HEK293 (cell line): ENCODE results near the gene POLR3B.

Source experiments
- CTCF ChIA-PET: fragments of 350-600 bp; formaldehyde crosslinking; extraction: SDS; loops from one replicate; lab custom pipeline; 2021; ENCODE audit warnings: antibody characterized with exemption; lab: Yijun Ruan, JAX
- POLR2A ChIA-PET: fragments of 300-600 bp; formaldehyde crosslinking; extraction: SDS; loops from one replicate; lab custom pipeline; 2020; ENCODE audit warnings: antibody characterized with exemption, inconsistent platforms; lab: Yijun Ruan, JAX
- H3K27ac ChIP-seq: fragments of 200-500 bp; sonication (Bioruptor generic); 2 replicates; pipeline ENCODE4 v1.5.1; 2014; ENCODE audit warnings: low read depth, low read length, control low read depth, inconsistent platforms; ENCODE audit errors: extremely low read depth
- H3K36me3 ChIP-seq, 2 experiments: fragments of 200-500 bp in 1 of 2; sonication (Bioruptor generic) in 1 of 2; 1 replicate in 1 of 2; 2 replicates in 1 of 2; pipeline ENCODE4 v1.5.1; 2014 to 2017; ENCODE audit warnings: inconsistent platforms in 2 of 2, low read length in 2 of 2; ENCODE audit not compliant: control insufficient read depth in 2 of 2, insufficient read depth in 1 of 2
- H3K4me1 ChIP-seq: fragments of 200-500 bp; sonication (Bioruptor generic); 2 replicates; pipeline ENCODE4 v1.5.1; 2014; ENCODE audit warnings: mild to moderate bottlenecking, low read length, inconsistent platforms; ENCODE audit not compliant: control insufficient read depth, insufficient read depth
- H3K4me3 ChIP-seq: 2 replicates; pipeline ENCODE4 v1.5.1; 2011; ENCODE audit warnings: low read depth, mild to moderate bottlenecking, control low read depth, low read length, moderate library complexity
- H3K9me3 ChIP-seq: fragments of 200-500 bp; sonication (Bioruptor generic); 2 replicates; pipeline ENCODE4 v1.5.1; 2014; ENCODE audit warnings: low read depth, low read length, inconsistent platforms; ENCODE audit not compliant: control insufficient read depth, insufficient read depth
- CTCF ChIP-seq: fragments of 450-650 bp; formaldehyde crosslinking; IDR thresholded peaks from 2 replicates; pipeline ENCODE4 v1.5.1; 2016; ENCODE audit warnings: missing biosample characterization, missing genetic modification characterization
- HOXC10 ChIP-seq: sonication (generic); formaldehyde crosslinking; IDR thresholded peaks from 2 replicates; pipeline ENCODE4 v1.8.1; 2023; ENCODE audit warnings: mild to moderate bottlenecking, missing genetic modification reagents
- KLF1 ChIP-seq: fragments of 450-650 bp; formaldehyde crosslinking; IDR thresholded peaks from 2 replicates; pipeline ENCODE4 v1.5.1; 2016; ENCODE audit warnings: missing biosample characterization, missing genetic modification characterization
- MYNN ChIP-seq: fragments of 450-650 bp; formaldehyde crosslinking; IDR thresholded peaks from 2 replicates; pipeline ENCODE4 v1.5.1; 2016; ENCODE audit warnings: missing biosample characterization, missing genetic modification characterization, borderline replicate concordance
- SALL2 ChIP-seq: fragments of 450-650 bp; formaldehyde crosslinking; IDR thresholded peaks from 2 replicates; pipeline ENCODE4 v1.5.0; 2017; ENCODE audit warnings: missing biosample characterization, mild to moderate bottlenecking, missing genetic modification characterization, borderline replicate concordance
- ZBTB8A ChIP-seq: fragments of 450-650 bp; formaldehyde crosslinking; IDR thresholded peaks from 2 replicates; pipeline ENCODE4 v1.5.1; 2016; ENCODE audit warnings: missing biosample characterization, missing genetic modification characterization
- ZEB2 ChIP-seq: fragments of 450-650 bp; formaldehyde crosslinking; IDR thresholded peaks from 2 replicates; pipeline ENCODE4 v1.5.1; 2016; ENCODE audit warnings: missing biosample characterization, missing genetic modification characterization
- ZNF114 ChIP-seq: fragments of 450-650 bp; formaldehyde crosslinking; IDR thresholded peaks from 2 replicates; pipeline ENCODE4 v1.5.0; 2017; ENCODE audit warnings: missing biosample characterization, missing genetic modification characterization
- ZNF146 ChIP-seq: fragments of 450-650 bp; formaldehyde crosslinking; IDR thresholded peaks from 2 replicates; pipeline ENCODE4 v1.5.1; 2016; ENCODE audit warnings: missing biosample characterization, missing genetic modification characterization
- ZNF211 ChIP-seq: fragments of 450-650 bp; formaldehyde crosslinking; IDR thresholded peaks from 2 replicates; pipeline ENCODE4 v1.5.1; 2016; ENCODE audit warnings: low read depth, missing biosample characterization, missing genetic modification characterization
- ZNF266 ChIP-seq: fragments of 450-650 bp; formaldehyde crosslinking; IDR thresholded peaks from 2 replicates; pipeline ENCODE4 v1.5.1; 2016; ENCODE audit warnings: missing biosample characterization, missing genetic modification characterization, low read depth
- ZNF341 ChIP-seq: fragments of 450-650 bp; formaldehyde crosslinking; IDR thresholded peaks from 2 replicates; pipeline ENCODE4; 2016; ENCODE audit warnings: low read depth, missing biosample characterization, missing genetic modification characterization
- ZNF449 ChIP-seq: fragments of 450-650 bp; formaldehyde crosslinking; IDR thresholded peaks from 2 replicates; pipeline ENCODE4 v1.5.1; 2017; ENCODE audit warnings: missing biosample characterization, mild to moderate bottlenecking, missing genetic modification characterization, moderate library complexity
- ZNF626 ChIP-seq: fragments of 450-650 bp; sonication (Bioruptor Pico); formaldehyde crosslinking; IDR thresholded peaks from 2 replicates; pipeline ENCODE4 v1.5.1; 2018; ENCODE audit warnings: missing biosample characterization, missing genetic modification characterization, inconsistent platforms
- ZNF629 ChIP-seq: fragments of 450-650 bp; formaldehyde crosslinking; IDR thresholded peaks from 2 replicates; pipeline ENCODE4 v1.5.1; 2017; ENCODE audit warnings: missing biosample characterization, missing genetic modification characterization
- ZNF670 ChIP-seq: fragments of 450-650 bp; formaldehyde crosslinking; IDR thresholded peaks from 2 replicates; pipeline ENCODE4 v1.5.1; 2016; ENCODE audit warnings: missing biosample characterization, missing genetic modification characterization, low read depth
- ZNF747 ChIP-seq: fragments of 450-650 bp; formaldehyde crosslinking; IDR thresholded peaks from 2 replicates; pipeline ENCODE4 v1.5.1; 2016; ENCODE audit warnings: missing biosample characterization, missing genetic modification characterization
- ZNF768 ChIP-seq: fragments of 450-650 bp; formaldehyde crosslinking; IDR thresholded peaks from 2 replicates; pipeline ENCODE4 v1.5.1; 2018; ENCODE audit warnings: missing biosample characterization, mild to moderate bottlenecking, missing genetic modification characterization
- ZNF776 ChIP-seq: fragments of 450-650 bp; formaldehyde crosslinking; IDR thresholded peaks from 2 replicates; pipeline ENCODE4 v1.5.0; 2017; ENCODE audit warnings: missing biosample characterization, missing genetic modification characterization, borderline replicate concordance
- ZNF777 ChIP-seq: fragments of 450-650 bp; formaldehyde crosslinking; IDR thresholded peaks from 2 replicates; pipeline ENCODE4 v1.5.1; 2017; ENCODE audit warnings: missing biosample characterization, missing genetic modification characterization, borderline replicate concordance
- ZSCAN30 ChIP-seq: fragments of 450-650 bp; IDR thresholded peaks from 2 replicates; pipeline ENCODE4 v1.5.1; 2018; ENCODE audit warnings: missing biosample characterization, mild to moderate bottlenecking, missing genetic modification characterization, moderate library complexity
- ZSCAN4 ChIP-seq: fragments of 450-650 bp; formaldehyde crosslinking; IDR thresholded peaks from 2 replicates; pipeline ENCODE4 v1.5.1; 2017; ENCODE audit warnings: missing biosample characterization, missing genetic modification characterization

The POLR3B gene

GRCh38 chr12:106522708-106523107 lies 165.2 kb downstream of the POLR3B start:
- ChIA-PET POLR2A (no interaction called here), CTCF (interaction anchor here (0.6 kb wide), 1 partner anchor 167 kb away, joined by 3 read pairs; no protein-coding TSS in a partner anchor)
- Histone ChIP-seq H3K4me3 (no peak overlapping the region), H3K36me3 (no peaks in the 10 kb centered on the region)
- TF ChIP-seq KLF1, result no peak
- TF ChIP-seq ZSCAN30 (tag by site-specific recombination), result no peak
- TF ChIP-seq ZNF777 (tag by site-specific recombination), result no peak
- TF ChIP-seq ZNF449, result no peak
- TF ChIP-seq CTCF, result no peak
- TF ChIP-seq MYNN (tag by site-specific recombination), result no peak
- no peak for TF ChIP-seq HOXC10 (CRISPR knock-in tag)
- TF ChIP-seq ZSCAN4, result peak; percentile 92
- no peak for TF ChIP-seq ZNF626
- TF ChIP-seq ZBTB8A (tag by site-specific recombination), result peak; percentile 20; the same call in 1 of the 2 replicates
- no peak for TF ChIP-seq ZNF211 (tag by site-specific recombination)
- no peak for TF ChIP-seq SALL2 (tag by site-specific recombination)
- TF ChIP-seq, all 188 proteins: peak for 2
- H3K27ac ChIP-seq, result no peak overlapping the region
- H3K4me1 ChIP-seq, result no peaks in the 10 kb centered on the region
- no peaks in the 10 kb centered on the region for H3K9me3 ChIP-seq

- no peak overlapping the region for H3K4me3 ChIP-seq
- CTCF ChIA-PET, result no interaction called here
- POLR2A ChIA-PET, result no interaction called here
Measured at GRCh38 chr12:106527356-106527755, 169.8 kb downstream of the POLR3B start.

GRCh38 chr12:106541201-106541600 lies 183.7 kb downstream of the POLR3B start:
- no peaks in the 10 kb centered on the region for H3K9me3 ChIP-seq
- H3K4me1 ChIP-seq, result no peaks in the 10 kb centered on the region
- H3K36me3 ChIP-seq, result no peaks in the 10 kb centered on the region
- POLR2A ChIA-PET, result no interaction called here
- TF ChIP-seq ZNF776 (tag by site-specific recombination), result no peak
- TF ChIP-seq, all 188 proteins: peak for 0
- CTCF ChIA-PET, result interaction anchor here (1.8 kb wide), 1 partner anchor 13 kb away, joined by 4 read pairs; no protein-coding TSS in a partner anchor
- Histone ChIP-seq H3K4me3 (no peak overlapping the region), H3K27ac (no peak overlapping the region)

More at GRCh38 chr12:106527356-106527755, 169.8 kb downstream of the POLR3B start:
- no peaks in the 10 kb centered on the region for H3K4me1 ChIP-seq
- no peak overlapping the region for H3K27ac ChIP-seq
- no peaks in the 10 kb centered on the region for H3K9me3 ChIP-seq
- TF ChIP-seq ZNF768 (tag by site-specific recombination) (no peak), ZNF114 (tag by site-specific recombination) (no peak), ZEB2 (tag by site-specific recombination) (no peak), ZNF146 (tag by site-specific recombination) (no peak), ZNF670 (tag by site-specific recombination) (no peak), ZNF266 (tag by site-specific recombination) (no peak), ZNF341 (tag by site-specific recombination) (no peak), ZNF629 (tag by site-specific recombination) (no peak), ZNF747 (tag by site-specific recombination) (no peak)
- no peaks in the 10 kb centered on the region for H3K36me3 ChIP-seq
